HG03575 (cell line): Measurements from ENCODE around the gene TEX35.

ENCODE experiments used
- ATAC-seq: cut with Tn5 transposase; IDR thresholded peaks from one replicate; pipeline ENCODE4 v1.9.1; 2021; ENCODE audit not compliant: unreplicated experiment, insufficient number of reproducible peaks, low FRiP score; ENCODE audit errors: extremely low read depth

The TEX35 gene

DNA sequence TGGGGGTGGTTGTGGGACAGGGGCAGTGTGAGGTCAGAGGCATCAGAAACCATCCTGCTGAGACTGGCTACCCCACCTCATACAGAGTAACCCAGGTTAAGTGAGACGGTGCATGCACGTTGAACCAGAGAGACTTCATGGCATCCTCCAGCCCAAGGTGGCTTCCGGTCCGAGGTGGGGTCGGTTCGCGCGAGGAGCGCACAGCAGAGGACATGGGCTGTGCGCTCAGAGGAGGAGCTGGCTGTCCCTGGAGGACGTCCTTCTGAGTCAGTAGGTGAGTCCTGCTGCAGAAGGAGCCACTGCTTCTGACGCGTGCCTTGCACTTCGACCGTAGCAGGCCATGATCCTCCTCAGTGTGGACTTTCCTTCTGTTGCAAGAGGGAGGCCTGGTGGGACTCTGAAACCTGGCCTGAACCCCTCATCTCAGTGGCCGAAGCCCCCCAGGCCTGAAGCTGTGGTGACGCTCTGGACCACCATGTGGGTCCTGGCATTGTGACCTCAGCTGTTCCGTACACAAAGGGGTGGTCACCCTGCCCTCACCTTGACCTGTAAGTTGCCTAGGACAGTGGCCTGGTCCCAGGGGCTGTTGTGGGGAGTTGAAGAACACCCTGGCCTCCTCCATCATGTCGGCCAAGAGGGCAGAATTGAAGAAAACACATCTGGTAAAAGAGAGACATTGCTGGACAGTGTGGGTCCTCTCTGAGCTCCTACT lies at the start of gene TEX35:
Gene TEX35, plus strand, starts transcription at position 544 of the 712 bp plus-strand sequence. Its CDS starts 80 bp downstream, at position 624.
- ATAC-seq = no peak

DNA sequence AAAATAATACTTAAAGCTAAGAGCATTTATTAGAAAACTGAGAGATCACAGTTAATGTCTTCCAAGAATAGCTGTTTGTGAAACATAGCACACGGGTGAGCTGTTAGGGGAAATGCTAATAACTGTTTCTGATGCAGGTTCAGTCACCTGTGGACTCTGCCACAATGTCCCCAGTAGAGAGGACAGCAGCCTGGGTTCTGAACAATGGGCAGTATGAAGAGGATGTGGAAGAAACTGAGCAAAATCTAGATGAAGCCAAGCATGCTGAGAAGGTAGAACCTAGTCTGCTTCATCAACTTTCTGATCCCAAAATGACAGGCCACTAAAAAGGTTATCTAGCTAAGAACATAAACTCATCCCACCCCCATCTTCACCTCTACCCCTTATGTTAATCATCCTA lies 48.8 kb upstream of the TEX35 start:
- no peak for ATAC-seq

DNA sequence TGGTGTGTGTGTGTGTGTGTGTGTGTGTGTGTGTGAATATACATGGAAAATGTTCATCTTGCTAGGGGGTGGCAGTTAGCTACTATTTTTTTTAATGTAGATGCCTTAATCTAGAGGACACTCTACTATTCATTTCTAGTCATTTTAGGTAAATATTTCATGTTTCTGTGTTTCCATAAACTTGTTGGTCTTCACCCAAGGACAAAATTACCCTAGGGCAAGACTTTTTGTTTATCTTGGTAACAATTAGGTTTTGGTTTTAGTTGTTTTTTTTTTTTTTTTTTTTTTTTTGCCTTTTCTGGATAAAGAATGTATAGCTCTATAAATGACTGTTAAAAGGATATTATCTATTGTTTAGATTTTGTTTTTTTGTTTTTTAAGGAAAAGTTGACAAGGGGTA lies 48.3 kb upstream of the TEX35 start:
- no peak for ATAC-seq

DNA sequence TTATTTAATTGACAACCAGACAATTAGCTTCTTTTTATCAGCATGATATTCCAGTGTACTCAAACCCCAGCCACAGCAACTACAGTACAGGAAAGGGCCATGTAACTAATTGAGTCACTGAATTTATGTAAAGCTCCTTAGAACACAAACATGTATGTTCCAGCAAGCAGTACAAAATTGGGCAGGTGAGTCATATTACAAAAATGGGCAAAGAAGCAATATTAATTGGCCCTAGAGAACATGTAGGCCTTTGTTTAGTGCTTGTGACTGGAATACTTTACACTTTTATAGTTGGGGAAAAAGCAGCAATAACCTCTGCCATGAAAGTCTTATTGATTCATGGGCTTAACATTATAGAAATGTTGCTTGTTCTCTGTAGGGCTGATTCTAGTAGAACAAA lies 47.9 kb upstream of the TEX35 start:
- ATAC-seq = no peak

DNA sequence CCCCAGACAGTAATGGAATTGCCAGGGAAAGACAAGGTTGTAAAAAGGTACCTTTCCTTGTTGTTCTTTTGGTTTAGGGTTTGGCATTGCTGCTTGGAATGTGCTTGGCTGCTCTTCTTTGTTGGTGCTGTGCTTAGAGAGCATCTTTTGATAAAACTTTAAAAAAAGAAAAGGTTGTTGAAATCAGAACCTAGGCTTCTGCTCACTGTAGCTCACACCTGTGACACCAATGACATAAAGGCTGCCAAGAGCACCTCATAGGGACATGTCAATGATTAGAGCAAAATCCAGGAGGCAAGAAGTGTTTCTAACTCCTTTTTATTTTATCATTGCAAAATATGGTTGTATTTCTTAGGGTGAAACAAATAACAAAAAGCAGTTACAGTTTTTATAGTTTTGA lies 45.1 kb upstream of the TEX35 start:
- no peak for ATAC-seq

DNA sequence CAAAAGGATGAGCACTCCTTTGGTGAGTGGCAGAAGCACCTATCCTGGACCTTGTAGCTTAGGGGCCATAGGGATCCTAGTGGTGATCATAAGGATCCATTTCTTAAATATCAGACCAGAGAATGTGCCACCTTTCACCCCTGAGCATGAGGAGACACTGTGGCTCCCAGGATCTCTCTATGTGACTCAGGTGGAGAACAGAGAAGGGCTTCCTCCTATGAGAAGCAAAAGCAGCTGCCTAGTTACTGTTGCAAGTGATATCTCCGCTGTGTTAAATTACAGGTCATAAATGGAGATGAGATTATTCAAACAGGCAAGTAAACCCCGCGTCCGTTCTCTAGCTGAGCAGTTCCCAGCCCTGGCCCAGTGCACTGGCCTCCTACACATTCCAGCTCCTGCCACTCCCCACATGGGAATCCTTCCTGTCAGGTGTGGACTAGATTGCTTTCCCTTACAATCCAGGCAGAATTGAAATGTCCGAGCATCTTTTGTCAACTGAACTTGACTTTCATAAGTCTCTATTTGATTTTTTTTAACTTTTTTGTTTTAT lies 42.4 kb upstream of the TEX35 start:
- ATAC-seq = no peak

DNA sequence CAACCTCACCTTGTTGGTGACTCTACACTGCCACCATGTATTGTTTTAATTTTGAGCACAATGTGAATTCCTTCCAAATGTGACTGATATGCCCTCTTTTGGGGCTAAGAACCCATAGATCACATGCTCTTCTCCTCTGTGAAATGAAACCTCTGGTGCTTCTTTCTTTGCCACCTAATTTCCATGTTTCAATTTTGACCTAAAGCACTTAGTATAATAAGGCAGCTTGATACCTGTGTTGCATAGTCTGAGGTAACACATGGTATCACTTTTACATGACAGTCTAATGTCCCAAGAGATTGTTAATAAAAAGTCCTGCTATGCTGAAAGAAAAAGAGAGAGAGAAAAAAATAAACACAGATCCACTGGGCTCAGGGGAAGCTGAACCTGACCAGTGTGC lies 40.4 kb upstream of the TEX35 start:
- no peak for ATAC-seq

DNA sequence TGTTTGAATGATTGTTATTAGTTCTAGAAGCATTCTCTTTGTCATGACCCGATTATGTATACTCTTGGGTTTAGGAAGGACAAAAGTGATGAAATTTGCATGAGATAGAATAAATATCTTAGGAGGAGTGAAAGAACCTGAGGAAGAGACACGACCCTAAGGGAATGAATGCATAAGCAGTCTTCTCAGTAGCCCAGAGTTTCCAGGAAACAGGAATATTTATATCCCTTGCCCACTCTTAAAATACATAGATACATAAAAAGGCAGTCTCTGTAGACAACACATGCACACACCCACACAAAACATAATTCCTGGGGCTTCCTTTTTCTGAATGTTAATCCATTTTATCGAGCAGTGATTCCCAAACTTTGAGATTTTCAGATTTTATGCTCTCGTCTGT lies 35.5 kb upstream of the TEX35 start:
- ATAC-seq = no peak

DNA sequence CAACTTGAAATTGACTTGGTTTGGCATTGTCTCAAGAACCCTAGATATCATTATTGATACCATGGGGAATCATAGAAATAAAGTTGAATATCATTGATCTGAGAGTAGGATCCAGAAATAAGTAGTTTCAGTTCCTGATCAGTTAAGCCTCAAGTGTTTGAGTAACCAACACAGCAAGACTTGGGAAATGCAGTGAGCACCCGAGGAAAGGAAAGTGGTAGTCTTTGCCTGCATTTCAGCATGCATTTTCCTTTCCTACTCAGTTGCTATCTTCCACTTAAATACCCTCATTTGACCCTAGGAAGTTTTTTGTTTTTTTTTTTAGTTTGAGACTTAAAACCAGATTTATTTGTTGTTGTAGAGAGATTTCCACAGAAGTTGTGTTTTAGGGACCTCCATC lies 35.1 kb upstream of the TEX35 start:
- no peak for ATAC-seq

DNA sequence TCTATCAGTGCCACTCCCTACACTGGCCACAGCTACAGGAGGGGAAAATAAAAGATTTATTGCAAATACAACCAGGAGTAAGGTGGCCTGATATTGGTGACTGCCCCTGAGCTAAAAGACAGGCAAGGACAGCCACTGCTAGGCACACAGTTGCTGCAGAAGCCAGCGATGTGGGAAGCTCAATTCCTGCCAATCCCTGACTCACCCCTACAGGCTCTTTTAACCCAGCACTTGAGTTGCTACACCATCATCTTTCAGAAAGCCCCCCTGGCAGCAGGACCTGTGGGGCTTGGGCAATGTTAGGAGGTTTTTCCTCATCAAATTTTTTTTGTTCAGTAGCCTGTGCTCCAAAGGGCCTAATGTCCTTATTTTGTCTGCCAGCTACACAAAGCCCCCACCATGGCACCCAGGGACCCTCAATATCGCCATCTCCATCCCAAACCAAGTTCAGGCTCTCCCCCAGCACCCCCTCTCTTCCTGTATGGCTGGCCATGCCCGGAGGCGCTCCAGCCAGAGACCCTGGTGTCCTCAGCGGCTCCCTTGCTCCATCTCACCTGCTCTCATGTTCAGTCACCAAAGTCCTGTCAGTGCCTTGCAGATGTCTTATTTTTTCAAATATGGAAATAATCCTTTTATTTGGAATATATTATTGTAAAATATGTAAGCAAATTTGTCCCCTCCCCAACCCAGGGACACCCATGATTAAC lies 29.5 kb upstream of the TEX35 start:
- no peak for ATAC-seq

DNA sequence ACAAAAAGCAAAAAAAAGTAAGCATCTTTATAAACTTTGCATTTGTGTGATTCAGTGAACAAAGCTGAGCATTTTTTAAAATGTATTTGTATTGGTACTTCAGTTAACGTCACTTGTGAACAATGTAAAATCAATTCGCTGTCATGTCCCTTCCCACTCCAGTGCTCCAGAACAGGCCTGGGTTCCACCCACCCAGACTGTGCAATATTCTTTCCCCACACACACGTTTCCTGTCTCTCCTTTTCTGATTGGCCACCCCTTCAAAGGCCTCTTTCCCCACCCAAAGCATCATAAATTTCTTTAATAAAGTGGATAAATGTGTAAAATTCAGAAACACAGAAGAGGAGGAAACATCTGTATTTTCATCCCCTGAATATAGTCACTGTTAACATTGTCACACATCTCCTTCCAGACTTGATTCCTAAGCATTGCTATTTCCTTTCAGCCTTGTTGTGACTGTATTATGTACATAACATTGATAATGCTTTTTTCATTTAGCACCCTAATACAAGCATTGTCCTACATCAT lies 28.1 kb upstream of the TEX35 start:
- no peak for ATAC-seq

DNA sequence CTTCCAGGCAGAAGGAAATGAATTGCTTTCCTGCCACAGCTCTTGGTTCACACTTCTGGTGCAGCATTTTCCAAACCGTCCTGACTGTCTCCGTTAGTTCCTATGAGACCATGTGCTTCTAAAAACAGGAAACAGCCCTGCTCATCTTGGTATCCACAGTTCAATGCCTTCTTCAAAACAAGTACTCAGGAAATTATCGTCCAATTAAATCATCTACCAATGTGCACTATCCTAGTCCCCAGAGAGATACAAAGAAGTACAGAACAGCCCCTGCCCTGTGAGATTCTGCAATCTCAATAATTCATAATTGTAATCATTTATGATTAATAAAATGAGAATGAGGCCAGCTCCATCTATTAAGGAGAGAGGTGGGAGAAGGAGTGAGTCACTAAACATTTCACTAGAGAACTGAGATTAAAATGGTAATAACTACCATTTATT lies 27.3 kb upstream of the TEX35 start:
- no peak for ATAC-seq

DNA sequence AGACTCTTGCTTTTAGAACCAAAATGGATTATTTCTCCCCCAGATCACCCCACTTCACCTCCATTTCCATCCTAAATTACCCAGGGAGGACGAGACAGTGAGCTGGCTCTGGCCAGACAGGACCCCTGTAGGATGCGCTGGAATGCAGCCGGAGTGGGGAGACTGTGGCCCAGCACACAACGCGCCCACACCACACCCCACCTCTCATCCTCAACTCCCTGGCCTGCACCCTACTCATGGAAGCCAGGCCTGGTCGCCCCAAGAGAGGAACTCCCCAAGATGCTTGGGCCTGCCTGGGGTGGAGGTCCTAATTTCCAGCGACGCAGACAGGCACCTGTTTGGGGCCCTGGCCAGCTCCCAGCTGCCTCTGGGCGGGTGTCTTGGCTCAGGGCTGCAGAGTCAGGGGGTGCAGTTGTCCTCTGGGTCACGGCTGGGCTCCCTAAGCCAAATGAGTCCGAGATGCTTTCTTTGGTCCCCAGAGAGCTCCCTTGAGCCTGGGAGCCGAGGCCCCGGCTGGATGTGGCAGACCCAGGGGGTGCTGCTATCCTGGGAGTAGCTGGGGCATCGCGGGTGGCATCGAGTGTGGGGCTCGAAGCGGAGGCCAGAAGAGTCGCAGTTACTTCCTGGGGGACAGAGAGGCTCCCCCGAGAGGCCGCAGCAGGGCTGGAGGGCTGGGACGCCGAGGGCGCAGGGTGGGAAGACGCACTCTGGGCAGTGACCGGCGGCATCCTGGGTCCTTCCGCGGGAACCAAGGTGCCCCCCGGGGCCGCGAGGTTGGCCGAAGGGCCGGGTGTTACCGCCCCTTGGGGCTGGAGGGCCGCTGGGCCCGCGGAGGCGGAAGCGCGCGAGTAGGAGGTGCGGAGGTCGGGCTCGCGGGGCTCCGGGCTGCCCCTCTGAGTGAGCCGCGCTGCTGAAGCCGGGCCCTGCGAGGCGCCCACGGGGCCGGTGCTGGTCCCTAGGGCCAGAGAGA lies 26.5 kb upstream of the TEX35 start:
- no peak for ATAC-seq

DNA sequence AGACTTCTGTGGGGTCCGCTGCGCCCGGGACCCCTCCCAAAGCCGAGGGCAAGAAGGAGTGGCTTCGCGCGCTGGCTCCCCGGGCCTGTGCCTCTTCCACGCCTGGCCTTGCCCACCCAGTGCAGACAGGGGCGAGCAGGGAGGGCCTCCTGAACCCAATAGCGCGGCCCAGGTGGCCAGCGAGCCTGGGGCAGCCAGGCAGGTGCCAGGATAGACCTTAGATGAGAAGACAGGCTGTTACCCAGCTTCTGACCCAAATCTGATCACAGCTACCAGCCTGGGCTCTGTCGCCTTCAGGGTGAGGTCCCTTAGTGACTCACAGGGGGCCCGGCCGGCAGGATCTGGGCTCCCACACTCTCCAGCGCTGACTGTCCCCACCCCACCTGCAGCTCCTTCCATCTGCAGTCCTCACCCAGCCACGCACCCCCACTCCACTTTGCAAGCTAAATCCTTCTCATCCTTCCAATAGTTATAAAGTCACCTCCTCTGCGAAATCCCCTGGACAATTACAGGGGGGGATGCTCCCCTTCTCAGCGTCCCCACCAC lies 25.8 kb upstream of the TEX35 start:
- no peak for ATAC-seq

DNA sequence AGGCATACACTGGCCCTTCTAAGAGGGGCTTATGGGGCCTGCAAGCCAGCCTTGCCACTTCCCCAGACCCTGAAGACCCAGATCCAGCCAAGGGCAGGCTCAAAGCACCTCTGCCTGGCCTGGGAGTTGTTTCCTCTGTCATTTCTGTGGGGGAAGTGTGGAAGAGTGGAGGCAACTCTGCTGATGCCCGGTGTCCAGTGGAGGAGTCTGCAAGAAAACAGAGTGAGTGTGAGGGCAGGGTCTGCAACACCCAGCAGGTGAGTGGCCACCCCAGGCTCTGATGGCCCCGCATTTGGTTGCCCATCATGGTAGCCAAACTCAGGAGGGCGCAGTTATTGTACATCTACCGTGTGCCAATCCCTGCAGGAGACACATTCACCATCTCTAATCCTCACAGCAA lies 24.5 kb upstream of the TEX35 start:
- ATAC-seq = no peak

DNA sequence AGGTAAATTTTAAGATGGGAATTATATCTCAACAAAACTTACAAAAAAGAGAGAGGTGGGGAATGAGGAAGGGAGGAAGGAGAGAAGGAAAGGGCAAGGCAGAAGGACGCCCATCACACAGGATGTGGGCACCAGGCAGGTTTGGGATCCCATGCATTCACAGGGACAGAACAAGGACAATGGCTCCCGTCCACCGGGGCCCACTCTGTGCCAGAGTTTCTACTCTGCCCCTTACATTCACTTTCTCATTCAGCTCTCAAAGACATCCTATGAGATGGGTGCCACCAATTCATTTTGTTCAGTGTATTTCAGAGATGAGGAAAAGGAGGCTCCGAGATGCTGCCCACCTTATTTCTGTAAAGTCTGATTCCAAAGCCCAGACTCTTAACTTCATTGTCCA lies 23.5 kb upstream of the TEX35 start:
- no peak for ATAC-seq

DNA sequence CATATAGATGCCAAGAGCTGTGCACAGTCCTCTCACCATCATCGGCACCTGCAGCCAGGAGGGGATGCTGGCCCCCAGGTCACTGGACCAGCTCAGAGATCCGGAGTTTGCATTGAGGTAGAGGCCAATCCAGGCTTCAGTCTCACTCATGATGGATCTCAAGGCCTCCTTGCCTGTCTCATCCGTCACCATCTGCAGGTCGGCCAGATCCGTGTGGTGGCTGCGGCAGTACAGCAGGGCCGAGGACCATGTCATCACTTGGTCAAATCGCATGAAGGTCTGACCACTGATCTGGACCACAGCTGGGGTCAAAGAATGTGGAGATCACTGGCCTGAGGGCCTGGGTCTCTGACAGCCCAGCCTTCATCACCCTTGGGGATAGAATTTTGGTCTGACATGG lies 22.8 kb upstream of the TEX35 start:
- ATAC-seq = no peak

DNA sequence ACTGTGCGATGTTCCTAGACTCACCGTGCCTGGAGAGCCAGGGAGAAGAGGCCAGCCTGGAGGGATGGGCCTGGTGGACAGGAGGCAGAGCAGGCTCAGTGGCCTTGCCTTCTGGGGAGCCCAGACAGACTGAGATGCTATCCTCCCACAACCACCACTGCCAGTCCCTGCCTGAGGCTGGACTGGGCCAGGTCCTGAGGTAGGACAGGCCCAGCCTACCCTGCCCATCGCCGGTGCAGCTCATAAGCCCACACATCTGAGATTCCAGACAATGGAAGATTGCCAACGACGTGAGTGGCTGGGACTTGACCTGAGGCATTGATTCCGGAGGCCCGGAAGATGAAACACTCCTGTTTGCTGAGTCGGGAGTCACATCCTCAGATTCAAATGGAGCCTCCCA lies 21.9 kb upstream of the TEX35 start:
- ATAC-seq = no peak

DNA sequence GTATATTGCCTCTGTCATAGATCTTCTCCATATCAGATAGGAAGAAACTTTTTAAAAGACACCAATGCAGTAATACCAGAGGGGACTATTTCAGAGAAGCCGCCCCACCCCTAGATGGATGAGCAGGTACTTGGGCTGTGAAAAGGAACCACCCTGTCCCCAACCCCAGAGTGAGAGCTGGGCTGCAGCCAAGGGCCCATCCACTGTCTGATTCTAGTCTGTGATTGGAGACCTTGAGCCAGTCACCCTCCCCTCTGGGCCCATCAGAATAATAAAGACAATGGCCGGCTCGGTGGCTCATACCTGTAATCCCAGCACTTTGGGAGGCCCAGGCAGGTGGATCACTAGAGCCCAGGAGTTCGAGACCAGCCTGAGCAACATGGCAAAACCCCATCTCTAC lies 21.2 kb upstream of the TEX35 start:
- ATAC-seq = no peak
